DND-41 (cell line): Measurements from ENCODE around the gene DNASE2B.

Source experiments
- ATAC-seq: fragments of 200-7000 bp; cut with Tn5 transposase; 3 replicates; pipeline ENCODE4 v1.9.1; 2021; ENCODE audit warnings: low read depth; ENCODE audit not compliant: insufficient read depth
- DNase-seq: peaks from one replicate; pipeline ENCODE4 v3.0.0-alpha.2; 2020
- H2AFZ ChIP-seq: 2 replicates; pipeline ENCODE4 v1.6.0; 2012; ENCODE audit warnings: low read depth, low read length
- H3K27ac ChIP-seq: 2 replicates; pipeline ENCODE4 v1.5.1; 2012; ENCODE audit warnings: low read length, inconsistent platforms
- H3K27me3 ChIP-seq: fragments of 200-600 bp; sonication (generic); 2 replicates; pipeline ENCODE4 v1.6.0; 2012; ENCODE audit warnings: low read length, mild to moderate bottlenecking, inconsistent platforms; ENCODE audit not compliant: insufficient read depth, poor library complexity
- H3K36me3 ChIP-seq: 2 replicates; pipeline ENCODE4 v1.5.1; 2012; ENCODE audit warnings: low read length, inconsistent platforms; ENCODE audit not compliant: insufficient read depth
- H3K4me1 ChIP-seq: 2 replicates; pipeline ENCODE4 v1.5.1; 2012; ENCODE audit warnings: mild to moderate bottlenecking, low read length; ENCODE audit not compliant: insufficient read depth
- H3K4me2 ChIP-seq: 2 replicates; pipeline ENCODE4 v1.6.0; 2012; ENCODE audit warnings: mild to moderate bottlenecking, moderate library complexity, low read length, inconsistent platforms; ENCODE audit not compliant: insufficient read depth
- H3K4me3 ChIP-seq, 2 experiments: fragments of 200-600 bp in 1 of 2; shearing (Covaris generic) in 1 of 2; 2 replicates each; pipeline ENCODE4 v1.5.1; 2012 to 2016; ENCODE audit warnings: inconsistent platforms in 2 of 2, low read length in 2 of 2, mild to moderate bottlenecking in 2 of 2, low read depth in 1 of 2, moderate library complexity in 1 of 2
- H3K79me2 ChIP-seq: 2 replicates; pipeline ENCODE4 v1.6.0; 2012; ENCODE audit warnings: low read length, inconsistent platforms; ENCODE audit not compliant: insufficient read depth
- H3K9ac ChIP-seq: 2 replicates; pipeline ENCODE4 v1.6.0; 2012; ENCODE audit warnings: low read depth, mild to moderate bottlenecking, inconsistent platforms, low read length, moderate library complexity
- H3K9me3 ChIP-seq: 2 replicates; pipeline ENCODE4 v1.5.1; 2012; ENCODE audit warnings: low read length, moderate library complexity, mild to moderate bottlenecking, inconsistent platforms; ENCODE audit not compliant: insufficient read depth, severe bottlenecking
- H4K20me1 ChIP-seq: 2 replicates; pipeline ENCODE4 v1.6.0; 2012; ENCODE audit warnings: low read length; ENCODE audit not compliant: insufficient read depth
- EZH2 ChIP-seq: IDR thresholded peaks from 3 replicates; pipeline ENCODE4 v1.6.1; 2012; ENCODE audit warnings: borderline replicate concordance, low read depth, mild to moderate bottlenecking, moderate library complexity, low read length, inconsistent platforms; ENCODE audit not compliant: severe bottlenecking
- TF ChIP-seq, protein P1 (sequence below): IDR thresholded peaks from 2 replicates; pipeline ENCODE4 v1.5.1; 2012; ENCODE audit warnings: borderline replicate concordance, low read length, moderate library complexity, mild to moderate bottlenecking; ENCODE audit not compliant: poor library complexity, severe bottlenecking; ENCODE audit errors: extremely low read depth

Gene DNASE2B

DNA sequence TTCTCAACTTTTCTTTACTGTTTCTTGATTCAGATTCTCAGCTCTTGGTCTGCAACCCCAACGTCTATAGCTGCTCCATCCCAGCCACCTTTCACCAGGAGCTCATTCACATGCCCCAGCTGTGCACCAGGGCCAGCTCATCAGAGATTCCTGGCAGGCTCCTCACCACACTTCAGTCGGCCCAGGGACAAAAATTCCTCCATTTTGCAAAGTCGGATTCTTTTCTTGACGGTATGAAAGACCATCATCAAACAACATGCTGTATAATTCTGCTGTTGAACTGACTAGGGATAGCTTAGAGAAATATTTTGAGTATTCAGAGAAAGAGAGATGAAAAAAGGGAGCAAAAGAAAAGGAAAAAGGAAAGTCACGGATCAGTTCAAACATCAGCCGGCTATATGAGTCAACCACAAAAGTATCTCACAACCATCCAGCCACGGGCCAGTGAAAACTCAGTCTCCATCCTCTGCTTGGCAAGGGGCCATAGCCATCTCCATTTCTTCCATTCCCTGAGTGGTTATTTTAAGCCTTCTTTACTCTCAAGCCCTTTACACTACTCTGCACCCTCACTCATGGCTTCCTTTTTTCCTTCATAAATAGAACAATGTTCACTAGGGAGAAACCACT, 14.1 kb downstream of the DNASE2B start:
- H3K4me1 ChIP-seq = no peaks in the 10 kb centered on the region
- H3K27me3 ChIP-seq = no peaks in the 10 kb centered on the region
- DNase-seq (no peak), ATAC-seq (no peak)
- H3K79me2 ChIP-seq = no peaks in the 10 kb centered on the region
- H2AFZ ChIP-seq = no peak overlapping the region
- TF ChIP-seq, protein P1, sequence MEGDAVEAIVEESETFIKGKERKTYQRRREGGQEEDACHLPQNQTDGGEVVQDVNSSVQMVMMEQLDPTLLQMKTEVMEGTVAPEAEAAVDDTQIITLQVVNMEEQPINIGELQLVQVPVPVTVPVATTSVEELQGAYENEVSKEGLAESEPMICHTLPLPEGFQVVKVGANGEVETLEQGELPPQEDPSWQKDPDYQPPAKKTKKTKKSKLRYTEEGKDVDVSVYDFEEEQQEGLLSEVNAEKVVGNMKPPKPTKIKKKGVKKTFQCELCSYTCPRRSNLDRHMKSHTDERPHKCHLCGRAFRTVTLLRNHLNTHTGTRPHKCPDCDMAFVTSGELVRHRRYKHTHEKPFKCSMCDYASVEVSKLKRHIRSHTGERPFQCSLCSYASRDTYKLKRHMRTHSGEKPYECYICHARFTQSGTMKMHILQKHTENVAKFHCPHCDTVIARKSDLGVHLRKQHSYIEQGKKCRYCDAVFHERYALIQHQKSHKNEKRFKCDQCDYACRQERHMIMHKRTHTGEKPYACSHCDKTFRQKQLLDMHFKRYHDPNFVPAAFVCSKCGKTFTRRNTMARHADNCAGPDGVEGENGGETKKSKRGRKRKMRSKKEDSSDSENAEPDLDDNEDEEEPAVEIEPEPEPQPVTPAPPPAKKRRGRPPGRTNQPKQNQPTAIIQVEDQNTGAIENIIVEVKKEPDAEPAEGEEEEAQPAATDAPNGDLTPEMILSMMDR = no peak
- no peak for TF ChIP-seq EZH2
- no peak overlapping the region for H3K4me3 ChIP-seq
- no peak overlapping the region for H3K4me2 ChIP-seq
- H3K9me3 ChIP-seq = no peaks in the 10 kb centered on the region
- H3K36me3 ChIP-seq = no peaks in the 10 kb centered on the region
- H3K27ac ChIP-seq = no peak overlapping the region
- H3K9ac ChIP-seq = no peak overlapping the region
- H4K20me1 ChIP-seq = no peaks in the 10 kb centered on the region

DNA sequence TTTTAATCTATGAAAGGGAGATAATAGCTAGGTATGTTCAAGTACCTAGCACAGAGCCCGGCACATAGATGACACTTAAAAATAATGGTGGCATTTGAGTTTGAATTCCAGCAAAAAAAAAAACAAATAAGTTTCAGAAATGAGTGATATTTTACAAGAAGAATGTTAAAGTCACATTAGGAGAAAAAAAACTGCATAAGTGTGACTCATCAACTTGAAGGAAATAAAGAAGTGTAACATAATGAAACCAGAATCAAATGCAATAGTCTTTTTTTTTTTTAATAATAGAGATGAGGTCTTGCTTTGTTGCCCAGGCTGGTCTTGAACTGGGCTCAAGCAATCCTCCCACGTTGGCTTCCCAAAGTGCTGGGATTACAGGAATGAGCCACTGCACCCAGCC, 17.1 kb downstream of the DNASE2B start:
- H3K4me3 ChIP-seq = no peak overlapping the region

DNA sequence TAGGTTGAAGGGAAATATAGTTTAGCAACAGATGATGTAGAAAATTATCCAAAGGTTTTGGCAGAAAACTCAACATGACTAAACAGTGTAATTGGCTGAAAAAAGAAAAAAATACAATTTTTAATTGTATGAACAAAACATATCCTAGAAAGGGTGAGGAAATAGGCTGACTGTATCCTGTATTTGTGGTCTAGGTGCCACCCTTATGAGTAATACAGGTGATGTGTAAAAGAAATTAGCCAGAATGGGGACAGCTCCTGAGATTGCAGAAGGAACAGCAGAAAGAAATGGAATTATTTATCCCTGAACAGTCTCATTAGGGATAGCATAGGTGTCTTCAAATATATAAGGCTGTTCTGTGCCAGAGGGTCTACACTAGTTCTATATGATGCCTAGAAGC, 24.6 kb downstream of the DNASE2B start:
- Histone ChIP-seq H3K4me1 (no peaks in the 10 kb centered on the region), H4K20me1 (no peaks in the 10 kb centered on the region), H3K27ac (no peak overlapping the region), H3K9ac (no peak overlapping the region), H3K36me3 (no peaks in the 10 kb centered on the region), H3K79me2 (no peaks in the 10 kb centered on the region), H2AFZ (no peak overlapping the region), H3K27me3 (no peaks in the 10 kb centered on the region), H3K4me2 (no peak overlapping the region), H3K9me3 (no peaks in the 10 kb centered on the region), H3K4me3 (no peak overlapping the region)
- DNase-seq (no peak), ATAC-seq (no peak)
- TF ChIP-seq EZH2 = no peak
- TF ChIP-seq, protein P1 = no peak

More for the DNA sequence above, 17.1 kb downstream of the DNASE2B start:
- DNase-seq (no peak), ATAC-seq (no peak)
- H3K4me1 ChIP-seq = no peaks in the 10 kb centered on the region
- no peak overlapping the region for H2AFZ ChIP-seq
- H4K20me1 ChIP-seq = no peaks in the 10 kb centered on the region
- no peaks in the 10 kb centered on the region for H3K79me2 ChIP-seq
- TF ChIP-seq, protein P1 = no peak
- TF ChIP-seq EZH2 = no peak
- no peaks in the 10 kb centered on the region for H3K9me3 ChIP-seq
- H3K36me3 ChIP-seq = no peaks in the 10 kb centered on the region
- no peak overlapping the region for H3K9ac ChIP-seq
- no peak overlapping the region for H3K27ac ChIP-seq
- H3K4me2 ChIP-seq = no peak overlapping the region
- no peaks in the 10 kb centered on the region for H3K27me3 ChIP-seq
